Measurements from ENCODE around the gene SAPCD2. TPM values are rescaled to one million over a fixed set of nuclear protein-coding genes. Genes with fewer than 3 reads are reported as not detected.

The SAPCD2 gene
- total RNA-seq, 2 experiments from 2014 or later = 26.8 to 27.0 TPM

DNA sequence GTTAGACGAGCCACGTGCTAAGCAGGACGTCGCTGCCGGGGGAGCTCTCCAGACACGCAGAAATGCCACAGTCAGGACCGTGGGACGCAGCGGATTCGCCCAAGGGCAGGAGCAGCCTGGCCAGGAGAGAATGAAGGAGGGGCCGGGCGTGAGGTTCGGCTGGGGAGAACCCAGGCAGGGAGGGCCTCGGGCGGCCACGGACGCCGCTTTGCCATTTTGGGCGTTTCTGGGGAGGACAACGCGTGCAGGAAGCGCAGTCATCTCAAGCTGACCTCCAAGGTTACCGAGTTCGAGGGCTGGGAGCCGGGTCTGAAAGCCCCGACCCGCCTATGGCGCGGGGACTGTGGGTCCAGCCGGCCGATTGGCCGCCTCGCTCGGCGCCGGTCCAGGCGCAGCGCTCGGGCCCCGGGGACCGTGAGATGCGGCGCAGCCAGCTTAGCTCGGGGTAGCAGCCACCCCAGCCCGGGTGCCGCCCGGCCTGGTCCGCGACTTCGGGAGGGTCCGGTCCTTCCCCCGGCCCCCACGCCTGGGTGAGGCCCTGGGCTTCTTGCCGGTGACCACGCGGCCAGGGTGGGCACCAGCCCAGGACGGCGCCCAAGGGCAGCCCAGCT lies 15.7 kb upstream of the SAPCD2 start:
- DNase-seq = peak; percentile 52
- peaks cover 43% of the 10 kb centered on the region for H3K4me1 Mint-ChIP-seq

DNA sequence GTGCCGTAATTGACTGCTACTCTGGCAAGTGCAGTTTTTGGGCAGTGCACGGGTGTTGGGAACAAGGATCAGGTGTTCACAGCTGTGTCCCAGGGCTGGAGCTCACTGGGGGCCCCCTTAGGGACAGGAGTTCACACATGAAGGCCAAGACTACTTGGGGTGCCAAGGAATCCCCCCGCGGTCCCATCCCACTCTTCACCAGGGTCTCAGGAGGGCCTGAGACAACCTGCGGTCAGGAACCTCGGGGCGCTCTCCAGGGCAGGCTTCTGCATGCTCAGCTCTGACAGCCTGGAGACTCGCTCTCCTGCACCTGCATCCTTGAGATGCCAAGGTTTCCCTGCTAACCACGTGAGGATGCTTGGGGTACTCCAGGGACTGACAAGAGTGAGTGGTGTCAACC lies 14.2 kb upstream of the SAPCD2 start:
- Mint-ChIP-seq H3K4me3 (no peak overlapping the region), H3K36me3 (ENCODE audit: low read depth) (peaks cover 35% of the 10 kb centered on the region), H3K9me3 (no peaks in the 10 kb centered on the region), H3K27ac (no peak overlapping the region), H3K4me1 (peaks cover 45% of the 10 kb centered on the region), H3K27me3 (no peaks in the 10 kb centered on the region)
- ChIA-PET CTCF (interaction anchor here (0.7 to 5.7 kb wide), 5 partner anchors 8 to 52 kb away, joined by 3 to 73 read pairs (median 3); partner anchors contain the start of genes FUT7 and SAPCD2), POLR2A (interaction anchor here (1.3 to 6.5 kb wide), 4 partner anchors 11 to 20 kb away, joined by 3 to 87 read pairs (median 18); partner anchors contain the start of gene SAPCD2)
- DNase-seq = no peak

More for the DNA sequence above, 15.7 kb upstream of the SAPCD2 start:
- Mint-ChIP-seq H3K27ac (peak overlapping the region; percentile 85), H3K27me3 (no peaks in the 10 kb centered on the region), H3K4me3 (peak overlapping the region; percentile 83), H3K9me3 (no peaks in the 10 kb centered on the region), H3K36me3 (ENCODE audit: low read depth) (peaks cover 36% of the 10 kb centered on the region)
- ChIA-PET POLR2A (interaction anchor here (0.7 to 6.5 kb wide), 28 partner anchors 9 to 546 kb away, joined by 3 to 87 read pairs (median 5); partner anchors contain the start of genes ANAPC2, CLIC3, CYSRT1 and EXD3), CTCF (interaction anchor here (0.6 to 5.7 kb wide), 19 partner anchors 10 to 685 kb away, joined by 3 to 73 read pairs (median 4); partner anchors contain the start of genes CYSRT1, NPDC1, RNF224 and SAPCD2)

GRCh38 chr9:137083394-137084004 lies 13.1 kb upstream of the SAPCD2 start:
- H3K4me3 Mint-ChIP-seq = no peak overlapping the region
- CTCF ChIA-PET = interaction anchor here (1.0 to 1.2 kb wide), 3 partner anchors 12 to 20 kb away, joined by 3 to 4 read pairs (median 3); no protein-coding TSS in a partner anchor
- peaks cover 27% of the 10 kb centered on the region for H3K36me3 Mint-ChIP-seq (ENCODE audit: low read depth)
- DNase-seq = no peak
- H3K9me3 Mint-ChIP-seq = no peaks in the 10 kb centered on the region
- POLR2A ChIA-PET = interaction anchor here (0.8 to 6.5 kb wide), 4 partner anchors 12 to 158 kb away, joined by 3 to 87 read pairs (median 4); partner anchors contain the start of genes SAPCD2 and TUBB4B
- peaks cover 36% of the 10 kb centered on the region for H3K4me1 Mint-ChIP-seq
- H3K27ac Mint-ChIP-seq = peak overlapping the region; percentile 24
- no peaks in the 10 kb centered on the region for H3K27me3 Mint-ChIP-seq

DNA sequence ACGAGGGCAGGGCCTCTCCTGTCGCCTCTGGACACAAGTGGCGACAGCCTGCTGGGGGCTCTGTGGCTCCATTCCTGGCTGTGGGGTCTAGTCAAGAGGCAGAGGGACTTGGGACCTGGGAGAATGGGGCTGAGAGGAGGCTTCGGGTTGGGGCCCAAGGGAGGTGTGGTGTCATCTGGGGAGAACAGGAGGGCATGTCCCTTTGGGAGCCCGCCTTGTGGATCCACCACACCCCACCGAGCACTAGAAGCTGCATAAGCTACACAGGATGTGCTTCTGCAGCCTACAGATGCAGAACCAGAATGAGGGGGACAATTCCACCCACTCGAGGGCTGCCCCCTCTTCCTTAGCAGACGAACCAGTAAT lies 12.6 kb upstream of the SAPCD2 start:
- H3K27ac Mint-ChIP-seq = no peak overlapping the region
- no peak overlapping the region for H3K4me3 Mint-ChIP-seq
- no peaks in the 10 kb centered on the region for H3K9me3 Mint-ChIP-seq
- H3K36me3 Mint-ChIP-seq (ENCODE audit: low read depth) = peaks cover 27% of the 10 kb centered on the region
- peaks cover 33% of the 10 kb centered on the region for H3K4me1 Mint-ChIP-seq
- no peaks in the 10 kb centered on the region for H3K27me3 Mint-ChIP-seq
- ChIA-PET CTCF (interaction anchor here (1.0 to 1.2 kb wide), 2 partner anchors 13 to 15 kb away, joined by 3 to 4 read pairs; no protein-coding TSS in a partner anchor), POLR2A (interaction anchor here (6.5 kb wide), 1 partner anchor 12 kb away, joined by 87 read pairs; the partner anchor contains the start of gene SAPCD2)
- DNase-seq = no peak

- ChIA-PET POLR2A (interaction anchor here (6.5 kb wide), 1 partner anchor 11 kb away, joined by 87 read pairs; the partner anchor contains the start of gene SAPCD2), CTCF (interaction anchor here (0.5 to 1.5 kb wide), 4 partner anchors 13 to 45 kb away, joined by 3 to 4 read pairs (median 4); no protein-coding TSS in a partner anchor)
- no peak for DNase-seq
- peaks cover 27% of the 10 kb centered on the region for H3K36me3 Mint-ChIP-seq (ENCODE audit: low read depth)
- peaks cover 27% of the 10 kb centered on the region for H3K4me1 Mint-ChIP-seq
- H3K27me3 Mint-ChIP-seq = no peaks in the 10 kb centered on the region
- no peak overlapping the region for H3K4me3 Mint-ChIP-seq
- H3K9me3 Mint-ChIP-seq = no peaks in the 10 kb centered on the region
- no peak overlapping the region for H3K27ac Mint-ChIP-seq
Measured at GRCh38 chr9:137082222-137082924, 12.0 kb upstream of the SAPCD2 start.

DNA sequence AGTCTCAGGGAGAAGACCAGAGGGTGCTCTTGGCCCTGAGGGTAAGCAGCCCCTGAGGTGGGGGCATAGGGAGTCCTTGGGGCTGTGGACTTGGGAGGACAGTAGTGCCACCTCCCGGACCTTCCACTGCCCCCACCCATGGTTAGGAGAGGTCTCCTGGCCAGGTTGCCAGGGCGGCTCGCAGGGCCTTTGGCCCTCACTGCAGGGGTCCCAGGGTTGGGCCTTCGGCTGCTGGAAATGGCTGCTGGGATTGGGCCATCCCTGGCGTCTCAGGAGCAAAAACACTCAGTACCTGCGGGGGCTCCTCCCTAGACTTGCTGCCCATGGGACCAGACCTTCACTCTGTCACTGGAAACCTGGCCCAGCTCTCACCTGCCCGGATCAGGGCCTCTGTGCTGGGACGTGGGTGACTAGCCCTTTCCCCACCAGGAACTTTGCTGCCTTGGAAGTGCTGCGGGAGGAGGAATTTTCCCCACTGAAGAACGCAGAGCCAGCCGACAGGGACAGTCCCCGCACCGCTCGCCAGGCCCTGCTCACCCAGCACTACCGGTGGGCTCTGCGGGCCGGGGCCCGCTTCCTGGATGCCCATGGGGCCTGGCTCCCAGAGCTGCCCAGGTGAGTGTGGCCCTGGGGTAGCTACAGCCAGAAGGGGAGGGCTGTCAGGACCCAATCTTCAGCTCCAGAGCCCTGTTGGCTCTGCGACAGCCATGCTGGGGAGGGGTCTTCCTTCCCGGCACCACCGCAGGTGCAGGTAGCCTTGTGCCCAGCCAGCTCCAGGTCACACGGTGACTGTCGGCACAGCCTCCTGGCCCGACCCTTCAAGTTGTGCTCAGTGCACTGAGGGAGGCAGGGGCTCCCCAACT lies 10.1 kb upstream of the SAPCD2 start:
- H3K36me3 Mint-ChIP-seq (ENCODE audit: low read depth) = peaks cover 24% of the 10 kb centered on the region
- ChIA-PET CTCF (interaction anchor here (1.5 kb wide), 1 partner anchor 15 kb away, joined by 3 read pairs; no protein-coding TSS in a partner anchor), POLR2A (interaction anchor here (1.6 kb wide), 1 partner anchor 160 kb away, joined by 4 read pairs; no protein-coding TSS in a partner anchor)
- H3K4me3 Mint-ChIP-seq = no peak overlapping the region
- no peaks in the 10 kb centered on the region for H3K27me3 Mint-ChIP-seq
- H3K27ac Mint-ChIP-seq = no peak overlapping the region
- H3K9me3 Mint-ChIP-seq = no peaks in the 10 kb centered on the region
- H3K4me1 Mint-ChIP-seq = peaks cover 25% of the 10 kb centered on the region
- DNase-seq = no peak

DNA sequence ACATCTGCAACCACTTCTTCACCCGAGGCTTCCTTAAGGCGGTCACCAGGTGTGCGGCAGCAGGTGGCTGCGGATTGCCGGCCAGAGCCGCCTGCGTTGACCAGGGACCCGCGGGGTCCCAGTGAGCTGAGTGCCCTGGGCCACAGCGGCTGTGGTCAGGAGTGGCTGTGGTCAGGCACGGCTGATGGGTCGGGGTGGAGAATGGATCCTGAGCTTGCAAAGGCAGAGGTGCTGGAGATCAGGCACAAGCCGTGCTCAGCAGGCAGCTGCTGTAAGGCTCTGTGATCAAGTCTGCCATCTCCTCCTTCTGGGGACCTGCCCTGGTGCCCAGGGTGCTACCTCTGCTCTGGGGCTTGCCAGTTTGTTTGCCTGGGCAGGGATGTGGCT lies 9.0 kb upstream of the SAPCD2 start:
- DNase-seq = no peak
- Mint-ChIP-seq H3K36me3 (ENCODE audit: low read depth) (peaks cover 24% of the 10 kb centered on the region), H3K4me3 (peak overlapping the region; percentile 44), H3K9me3 (no peaks in the 10 kb centered on the region), H3K27me3 (no peaks in the 10 kb centered on the region), H3K27ac (no peak overlapping the region), H3K4me1 (peaks cover 17% of the 10 kb centered on the region)
- CTCF ChIA-PET = interaction anchor here (0.5 kb wide), 1 partner anchor 20 kb away, joined by 5 read pairs; no protein-coding TSS in a partner anchor
- POLR2A ChIA-PET = interaction anchor here (0.6 to 1.6 kb wide), 3 partner anchors 9 to 403 kb away, joined by 3 to 4 read pairs (median 4); partner anchors contain the start of gene SAPCD2

- CTCF ChIA-PET = no interaction called here
- Mint-ChIP-seq H3K36me3 (ENCODE audit: low read depth) (peaks cover 22% of the 10 kb centered on the region), H3K4me1 (peaks cover 16% of the 10 kb centered on the region), H3K4me3 (peak overlapping the region; percentile 71), H3K9me3 (no peaks in the 10 kb centered on the region), H3K27me3 (no peaks in the 10 kb centered on the region), H3K27ac (no peak overlapping the region)
- DNase-seq = no peak
- POLR2A ChIA-PET = interaction anchor here (1.1 to 2.4 kb wide), 3 partner anchors 8 to 161 kb away, joined by 4 to 10 read pairs (median 4); partner anchors contain the start of gene SAPCD2
Measured at GRCh38 chr9:137078701-137079400, 8.5 kb upstream of the SAPCD2 start.

DNA sequence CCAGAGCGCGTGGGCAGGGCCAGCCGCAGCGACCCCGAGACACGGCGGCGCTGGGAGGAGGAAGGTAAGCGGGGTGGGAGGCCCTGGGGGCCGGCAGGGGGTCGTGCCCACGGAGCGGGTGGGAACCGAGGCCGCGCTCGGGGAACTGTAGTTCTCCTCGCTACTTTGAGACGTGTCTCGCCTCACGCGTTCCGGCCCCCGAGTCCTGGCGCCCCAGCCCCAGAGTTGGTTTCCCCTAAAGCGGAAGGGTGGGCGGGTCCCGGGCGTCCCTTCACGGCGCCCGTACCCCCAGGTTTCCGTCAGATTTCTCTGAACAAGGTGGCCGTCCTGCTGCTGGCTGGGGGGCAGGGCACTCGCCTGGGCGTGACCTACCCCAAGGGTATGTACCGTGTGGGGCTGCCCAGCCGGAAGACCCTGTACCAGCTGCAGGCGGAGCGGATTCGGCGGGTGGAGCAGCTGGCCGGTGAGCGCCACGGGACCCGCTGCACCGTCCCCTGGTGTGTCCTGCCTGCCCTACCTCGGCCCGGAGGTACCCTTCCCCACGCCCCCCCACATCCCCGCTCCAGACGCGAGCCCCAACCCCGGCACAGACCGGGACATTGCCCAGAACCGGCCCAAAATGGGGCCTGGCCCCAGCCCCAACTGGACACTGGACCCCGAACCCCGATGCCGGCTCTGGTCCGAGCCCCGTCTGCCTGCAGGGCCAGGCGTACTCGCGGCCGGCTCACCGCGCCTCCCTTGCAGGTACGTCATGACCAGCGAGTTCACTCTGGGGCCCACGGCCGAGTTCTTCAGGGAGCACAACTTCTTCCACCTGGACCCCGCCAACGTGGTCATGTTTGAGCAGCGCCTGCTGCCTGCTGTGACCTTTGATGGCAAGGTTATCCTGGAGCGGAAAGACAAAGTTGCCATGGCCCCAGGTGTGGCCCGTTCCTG lies 7.7 kb upstream of the SAPCD2 start:
- peak overlapping the region; percentile 71 for H3K4me3 Mint-ChIP-seq
- CTCF ChIA-PET = interaction anchor here (1.0 to 3.2 kb wide), 3 partner anchors 10 to 159 kb away, joined by 4 to 29 read pairs (median 5); no protein-coding TSS in a partner anchor
- H3K27me3 Mint-ChIP-seq = no peaks in the 10 kb centered on the region
- DNase-seq = peak; percentile 58
- H3K27ac Mint-ChIP-seq = peak overlapping the region; percentile 44
- no peaks in the 10 kb centered on the region for H3K9me3 Mint-ChIP-seq
- H3K4me1 Mint-ChIP-seq = peaks cover 15% of the 10 kb centered on the region
- H3K36me3 Mint-ChIP-seq (ENCODE audit: low read depth) = peaks cover 16% of the 10 kb centered on the region
- POLR2A ChIA-PET = interaction anchor here (2.4 to 3.1 kb wide), 2 partner anchors 8 to 10 kb away, joined by 10 to 35 read pairs; partner anchors contain the start of gene MAN1B1

DNA sequence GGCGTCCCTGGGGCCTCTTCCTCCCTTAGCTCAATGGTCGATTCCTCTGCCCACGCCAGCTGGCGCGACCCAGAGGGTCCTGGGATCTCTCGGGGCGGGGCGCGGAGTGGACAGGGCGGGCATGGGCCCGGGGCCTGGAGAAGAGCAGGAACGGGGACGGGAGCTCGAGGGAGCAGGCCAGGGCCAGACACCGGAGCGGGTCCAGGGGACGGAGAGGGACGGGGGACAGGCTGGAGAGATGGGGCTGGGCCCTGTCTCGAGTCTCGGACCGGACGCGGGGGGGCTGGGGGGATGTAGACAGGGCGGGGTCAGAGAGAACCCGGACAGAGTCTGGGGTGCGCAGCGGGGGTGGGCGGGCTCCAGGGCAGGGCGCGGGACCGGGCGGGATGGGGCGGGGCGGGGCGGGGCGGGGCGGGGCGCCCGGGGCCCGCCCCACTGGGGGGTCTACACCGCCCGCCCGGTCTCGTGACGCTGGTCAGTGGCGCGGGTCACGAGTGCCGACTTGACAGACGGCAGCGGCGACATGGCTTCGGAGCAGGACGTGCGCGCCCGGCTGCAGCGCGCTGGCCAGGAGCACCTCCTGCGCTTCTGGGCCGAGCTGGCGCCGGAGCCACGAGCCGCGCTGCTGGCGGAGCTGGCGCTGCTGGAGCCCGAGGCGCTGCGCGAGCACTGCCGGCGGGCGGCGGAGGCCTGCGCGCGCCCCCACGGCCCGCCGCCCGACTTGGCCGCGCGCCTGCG lies 6.8 kb upstream of the SAPCD2 start, which contains the start of gene UAP1L1:
Gene UAP1L1, plus strand, starts transcription at position 508 of the 738 bp plus-strand sequence. Its CDS starts 16 bp downstream, at position 524.
- H3K4me1 Mint-ChIP-seq = peaks cover 15% of the 10 kb centered on the region
- ChIA-PET CTCF (interaction anchor here (0.6 to 3.2 kb wide), 9 partner anchors 8 to 159 kb away, joined by 3 to 29 read pairs (median 6); partner anchors contain the start of genes ABCA2 and MAN1B1), POLR2A (interaction anchor here (1.0 to 3.1 kb wide), 5 partner anchors 9 to 164 kb away, joined by 3 to 35 read pairs (median 4); partner anchors contain the start of genes MAN1B1, SSNA1 and TUBB4B)
- no peaks in the 10 kb centered on the region for H3K27me3 Mint-ChIP-seq
- DNase-seq = peak; percentile 76
- H3K9me3 Mint-ChIP-seq = no peaks in the 10 kb centered on the region
- H3K4me3 Mint-ChIP-seq = peak within 1 kb of the TSS; percentile 71
- peaks cover 14% of the 10 kb centered on the region for H3K36me3 Mint-ChIP-seq (ENCODE audit: low read depth)
- H3K27ac Mint-ChIP-seq = peak within 1 kb of the TSS; percentile 44

All from activated CD4-positive, alpha-beta memory T cell treated with anti-CD3 and anti-CD28 coated beads, Interleukin-2, amount 10 ng/mL, durations not matched to agents 7 days and 5 days (primary cell).